ENCODE results near the gene GPC3.

GPC3 gene

GRCh38 chrX:133610056-133610455 is 375.3 kb downstream of the GPC3 start:
- no peak for DNase-seq

- DNase-seq: no peak
Observed at GRCh38 chrX:133609166-133609565, 376.2 kb downstream of the GPC3 start.

GRCh38 chrX:133608406-133608805 is 377.0 kb downstream of the GPC3 start:
- no peak for DNase-seq

- DNase-seq: no peak
Observed at GRCh38 chrX:133607419-133608348, 377.7 kb downstream of the GPC3 start.

GRCh38 chrX:133606990-133607389 is 378.4 kb downstream of the GPC3 start:
- DNase-seq: no peak

GRCh38 chrX:133604801-133605200 is 380.6 kb downstream of the GPC3 start:
- DNase-seq: no peak

- DNase-seq: no peak
Observed at GRCh38 chrX:133602881-133603280, 382.5 kb downstream of the GPC3 start.

GRCh38 chrX:133601116-133601515 is 384.3 kb downstream of the GPC3 start:
- no peak for DNase-seq

GRCh38 chrX:133600536-133600935 is 384.9 kb downstream of the GPC3 start:
- no peak for DNase-seq

GRCh38 chrX:133598601-133599335 is 386.6 kb downstream of the GPC3 start:
- no peak for DNase-seq

- no peak for DNase-seq
Observed at GRCh38 chrX:133594156-133594555, 391.2 kb downstream of the GPC3 start.

- DNase-seq: no peak
Observed at GRCh38 chrX:133593531-133593930, 391.9 kb downstream of the GPC3 start.

- DNase-seq: no peak
Observed at GRCh38 chrX:133590703-133591505, 394.5 kb downstream of the GPC3 start.

- no peak for DNase-seq
Observed at GRCh38 chrX:133588827-133589226, 396.6 kb downstream of the GPC3 start.

GRCh38 chrX:133587818-133588217 is 397.6 kb downstream of the GPC3 start:
- no peak for DNase-seq

- DNase-seq: no peak
Observed at GRCh38 chrX:133587071-133587470, 398.3 kb downstream of the GPC3 start.

- DNase-seq: no peak
Observed at GRCh38 chrX:133586443-133586842, 399.0 kb downstream of the GPC3 start.

- peak in 7 of 56 donors; percentile 0 to 11 (median 1) for DNase-seq
Observed at GRCh38 chrX:133583825-133584224, 401.6 kb downstream of the GPC3 start.

GRCh38 chrX:133580625-133581024 is 404.8 kb downstream of the GPC3 start:
- DNase-seq: peak in 1 of 56 donors; percentile 0

- DNase-seq: no peak
Observed at GRCh38 chrX:133579631-133580030, 405.8 kb downstream of the GPC3 start.

- DNase-seq: no peak
Observed at GRCh38 chrX:133576876-133577275, 408.5 kb downstream of the GPC3 start.

All from amygdala (tissue), 56 donors.